HepG2 (cell line): ENCODE data around the gene EIF1AD. TPM values are rescaled to one million over a fixed set of nuclear protein-coding genes. Genes with fewer than 3 reads are reported as not detected.

Experiments used
- ADNP ChIP-seq: sonication (generic); formaldehyde crosslinking; IDR thresholded peaks from 2 replicates; pipeline ENCODE4 v1.4.0; 2020; ENCODE audit warnings: missing genetic modification reagents
- CBX2 ChIP-seq, 2 experiments: fragments of 200-600 bp in 1 of 2; sonication (generic); formaldehyde crosslinking in 1 of 2; IDR thresholded peaks; 2 replicates each; pipeline versions ENCODE4 v1.7.0 to v1.8.1; 2018 to 2022; ENCODE audit warnings: low read depth in 2 of 2, low read length in 1 of 2, mild to moderate bottlenecking in 1 of 2, missing genetic modification reagents in 1 of 2
- FOSL2 ChIP-seq: sonication (generic); formaldehyde crosslinking; IDR thresholded peaks from 2 replicates; pipeline ENCODE4 v1.4.0; 2020; ENCODE audit warnings: missing genetic modification reagents
- GZF1 ChIP-seq: sonication (generic); formaldehyde crosslinking; IDR thresholded peaks from 2 replicates; pipeline ENCODE4 v1.5.1; 2020; ENCODE audit warnings: mild to moderate bottlenecking, missing genetic modification reagents
- HIVEP1 ChIP-seq: sonication (generic); formaldehyde crosslinking; IDR thresholded peaks from 2 replicates; pipeline ENCODE4 v1.4.0; 2020; ENCODE audit warnings: mild to moderate bottlenecking, missing genetic modification reagents
- PAX8 ChIP-seq: sonication (generic); formaldehyde crosslinking; IDR thresholded peaks from 2 replicates; pipeline ENCODE4 v1.8.0; 2022; ENCODE audit warnings: mild to moderate bottlenecking, missing genetic modification reagents, borderline replicate concordance
- PCBP1 ChIP-seq: fragments of 200-400 bp; formaldehyde crosslinking; IDR thresholded peaks from 2 replicates; pipeline ENCODE4 v1.6.1; 2017; ENCODE audit warnings: mild to moderate bottlenecking, low read depth, low read length, borderline replicate concordance
- PHF8 ChIP-seq: sonication (generic); formaldehyde crosslinking; IDR thresholded peaks from 2 replicates; pipeline ENCODE4 v1.5.0; 2020; ENCODE audit warnings: missing genetic modification reagents
- SNAPC2 ChIP-seq: sonication (generic); formaldehyde crosslinking; IDR thresholded peaks from 2 replicates; pipeline ENCODE4 v1.8.1; 2022; ENCODE audit warnings: mild to moderate bottlenecking, missing genetic modification reagents
- SP2 ChIP-seq: sonication (generic); formaldehyde crosslinking; IDR thresholded peaks from 2 replicates; pipeline ENCODE4 v1.5.1; 2020; ENCODE audit warnings: mild to moderate bottlenecking, missing genetic modification reagents
- SRSF9 ChIP-seq: fragments of 200-400 bp; formaldehyde crosslinking; IDR thresholded peaks from 2 replicates; pipeline ENCODE4 v1.6.1; 2018; ENCODE audit warnings: borderline replicate concordance, mild to moderate bottlenecking, low read depth, low read length; ENCODE audit not compliant: insufficient read depth, poor library complexity, severe bottlenecking
- STAG1 ChIP-seq: sonication (generic); formaldehyde crosslinking; IDR thresholded peaks from 2 replicates; pipeline ENCODE4 v1.4.0; 2020; ENCODE audit warnings: missing genetic modification reagents
- XRCC5 ChIP-seq: fragments of 200-400 bp; formaldehyde crosslinking; optimal IDR thresholded peaks from 2 replicates; pipeline ENCODE3; 2017; ENCODE audit warnings: mild to moderate bottlenecking, low read length
- ZNF138 ChIP-seq: sonication (generic); formaldehyde crosslinking; IDR thresholded peaks from 2 replicates; pipeline ENCODE4 v1.5.0; 2020; ENCODE audit warnings: mild to moderate bottlenecking, low read depth, missing genetic modification reagents
- ZNF614 ChIP-seq: IDR thresholded peaks from 2 replicates; pipeline ENCODE4 v1.6.1; 2018; ENCODE audit warnings: missing biosample characterization, missing genetic modification reagents, inconsistent platforms, borderline replicate concordance
- ZNF790 ChIP-seq: sonication (generic); formaldehyde crosslinking; IDR thresholded peaks from 2 replicates; pipeline ENCODE4 v1.8.0; 2022; ENCODE audit warnings: missing genetic modification reagents, mild to moderate bottlenecking, borderline replicate concordance
- ZNF891 ChIP-seq: sonication (generic); formaldehyde crosslinking; IDR thresholded peaks from 2 replicates; pipeline ENCODE4 v1.5.0; 2020; ENCODE audit warnings: mild to moderate bottlenecking, missing genetic modification reagents
- ZSCAN22 ChIP-seq: sonication (generic); formaldehyde crosslinking; IDR thresholded peaks from 2 replicates; pipeline ENCODE4 v1.4.0; 2020; ENCODE audit warnings: mild to moderate bottlenecking, missing genetic modification reagents
- polyA plus RNA-seq, 8 experiments: library from polyadenylated mRNA; depleted of rRNA in 3 of 8; stranded (reverse) in 7 of 8; unstranded in 1 of 8; fragments of >200 nt; fragmentation: Illumina TruSeq in 4 of 8; extraction: Trizol in 4 of 8; gene quantifications; 2 replicates each; pipeline versions ENCODE4 v1.2.1 to v1.2.3, GENCODE V29; 2011 to 2016; ENCODE audit warnings: low read depth in 4 of 8, missing spikeins in 1 of 8, mixed read lengths in 1 of 8; ENCODE audit not compliant: insufficient read depth in 1 of 8
- total RNA-seq, 5 experiments: library from RNA; depleted of rRNA; stranded (reverse); fragments of >200 nt; fragmentation: Illumina TruSeq; extraction: Trizol; gene quantifications; 2 replicates each; pipeline ENCODE4 v1.2.3, GENCODE V29; 2016; ENCODE audit warnings: low read depth in 1 of 5
- TF ChIP-seq, protein P1 (sequence below): sonication (generic); formaldehyde crosslinking; IDR thresholded peaks from 2 replicates; pipeline ENCODE4 v1.5.0; 2020; ENCODE audit warnings: missing genetic modification reagents
- TF ChIP-seq, protein P2 (sequence below): sonication (generic); formaldehyde crosslinking; IDR thresholded peaks from 2 replicates; pipeline ENCODE4 v1.4.0; 2020; ENCODE audit warnings: missing genetic modification reagents, mild to moderate bottlenecking, borderline replicate concordance
- TF ChIP-seq, protein P3 (sequence below): sonication (generic); formaldehyde crosslinking; IDR thresholded peaks from 2 replicates; pipeline ENCODE4 v1.9.0; 2022; ENCODE audit warnings: low read depth, missing genetic modification reagents
- TF ChIP-seq, protein P4 (sequence below): fragments of 450-650 bp; IDR thresholded peaks from 2 replicates; pipeline ENCODE4 v1.6.1; 2017
- TF ChIP-seq, protein P5 (sequence below): sonication (generic); formaldehyde crosslinking; IDR thresholded peaks from 2 replicates; pipeline ENCODE4 v1.5.1; 2020; ENCODE audit warnings: missing genetic modification reagents, mild to moderate bottlenecking, borderline replicate concordance

Gene EIF1AD
- total and polyA plus RNA-seq, 2 of the 13 experiments (the other 11 are each of a cell fraction or from before 2014, with no cell fraction given): 18.2 to 30.8 TPM

DNA sequence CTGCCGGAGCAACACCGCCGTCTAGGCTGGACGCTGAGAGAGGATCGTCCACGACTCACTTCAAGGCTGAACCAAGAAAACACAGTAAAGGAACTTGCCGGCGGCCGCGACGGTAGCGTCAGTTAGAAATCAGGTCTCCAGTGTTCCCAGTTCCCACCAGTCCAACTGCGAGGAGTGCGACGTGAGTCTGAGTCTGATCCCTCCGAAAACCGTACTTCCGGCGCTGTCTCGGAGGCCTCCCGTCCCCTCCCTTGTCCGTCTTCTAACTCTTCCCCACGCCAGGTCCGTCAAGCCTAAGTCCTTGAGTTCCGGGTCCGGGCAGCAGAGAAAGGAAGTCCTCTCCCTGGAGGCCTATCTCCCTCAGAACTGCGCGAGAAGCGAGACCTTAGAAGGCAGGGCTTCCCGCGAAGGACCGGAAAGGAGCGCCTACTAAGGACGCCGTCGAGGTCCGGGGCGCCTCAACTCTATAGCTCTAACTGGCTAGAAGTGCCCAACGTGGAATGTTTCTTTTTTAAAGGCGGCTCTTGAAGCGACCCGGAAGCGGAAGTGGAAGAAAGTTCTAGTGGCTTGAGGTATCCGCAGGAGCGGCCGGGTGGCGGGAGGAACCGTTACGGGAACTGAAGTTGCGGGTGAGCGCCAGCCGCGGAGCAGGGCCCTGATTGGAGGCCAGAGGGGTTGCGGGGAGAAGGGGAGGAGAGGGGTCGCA, at the start of gene EIF1AD, which contains the start of gene BANF1 (continued):
- TF ChIP-seq, protein P1, sequence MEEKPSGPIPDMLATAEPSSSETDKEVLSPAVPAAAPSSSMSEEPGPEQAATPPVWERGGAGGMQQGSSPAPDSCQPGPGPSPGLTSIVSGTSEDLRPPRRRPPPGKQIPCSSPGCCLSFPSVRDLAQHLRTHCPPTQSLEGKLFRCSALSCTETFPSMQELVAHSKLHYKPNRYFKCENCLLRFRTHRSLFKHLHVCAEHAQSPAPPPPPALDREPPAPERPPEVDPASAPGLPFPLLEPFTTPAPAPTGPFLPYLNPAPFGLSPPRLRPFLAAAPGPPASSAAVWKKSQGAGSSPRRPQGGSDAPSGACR (CRISPR knock-in tag): peak; percentile 85; the same call in 1 of the 2 replicates
- TF ChIP-seq SP2 (peak; percentile 76), GZF1 (CRISPR knock-in tag) (no peak), HIVEP1 (CRISPR knock-in tag) (peak; percentile 87), CBX2 (IDR thresholded peaks at IDR 0.05; ENCODE audit: low read depth, low read length) (no peak), CBX2 (CRISPR knock-in tag; IDR thresholded peaks at IDR 0.05; ENCODE audit: low read depth) (no peak), ZSCAN22 (CRISPR knock-in tag) (no peak), PHF8 (CRISPR knock-in tag) (peak; percentile 93), STAG1 (CRISPR knock-in tag) (no peak), ZNF891 (CRISPR knock-in tag) (no peak; the same call in 1 of the 2 replicates), ADNP (no peak), SNAPC2 (CRISPR knock-in tag) (no peak; the same call in 1 of the 2 replicates), SRSF9 (no peak), PAX8 (CRISPR knock-in tag) (0 out of 2 replicates have a peak, but pooled peaks have one; percentile 40), ZNF614 (peak; percentile 97), PCBP1 (no peak), FOSL2 (CRISPR knock-in tag) (peak; percentile 71), XRCC5 (peak; percentile 99), ZNF790 (CRISPR knock-in tag) (peak; percentile 50; the same call in 1 of the 2 replicates), ZNF138 (peak; percentile 27; the same call in 1 of the 2 replicates)
- TF ChIP-seq, protein P2, sequence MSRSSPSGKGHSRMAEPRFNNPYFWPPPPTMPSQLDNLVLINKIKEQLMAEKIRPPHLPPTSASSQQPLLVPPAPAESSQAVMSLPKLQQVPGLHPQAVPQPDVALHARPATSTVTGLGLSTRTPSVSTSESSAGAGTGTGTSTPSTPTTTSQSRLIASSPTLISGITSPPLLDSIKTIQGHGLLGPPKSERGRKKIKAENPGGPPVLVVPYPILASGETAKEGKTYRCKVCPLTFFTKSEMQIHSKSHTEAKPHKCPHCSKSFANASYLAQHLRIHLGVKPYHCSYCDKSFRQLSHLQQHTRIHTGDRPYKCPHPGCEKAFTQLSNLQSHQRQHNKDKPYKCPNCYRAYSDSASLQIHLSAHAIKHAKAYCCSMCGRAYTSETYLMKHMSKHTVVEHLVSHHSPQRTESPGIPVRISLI (CRISPR knock-in tag): peak; percentile 84
- TF ChIP-seq, protein P3, sequence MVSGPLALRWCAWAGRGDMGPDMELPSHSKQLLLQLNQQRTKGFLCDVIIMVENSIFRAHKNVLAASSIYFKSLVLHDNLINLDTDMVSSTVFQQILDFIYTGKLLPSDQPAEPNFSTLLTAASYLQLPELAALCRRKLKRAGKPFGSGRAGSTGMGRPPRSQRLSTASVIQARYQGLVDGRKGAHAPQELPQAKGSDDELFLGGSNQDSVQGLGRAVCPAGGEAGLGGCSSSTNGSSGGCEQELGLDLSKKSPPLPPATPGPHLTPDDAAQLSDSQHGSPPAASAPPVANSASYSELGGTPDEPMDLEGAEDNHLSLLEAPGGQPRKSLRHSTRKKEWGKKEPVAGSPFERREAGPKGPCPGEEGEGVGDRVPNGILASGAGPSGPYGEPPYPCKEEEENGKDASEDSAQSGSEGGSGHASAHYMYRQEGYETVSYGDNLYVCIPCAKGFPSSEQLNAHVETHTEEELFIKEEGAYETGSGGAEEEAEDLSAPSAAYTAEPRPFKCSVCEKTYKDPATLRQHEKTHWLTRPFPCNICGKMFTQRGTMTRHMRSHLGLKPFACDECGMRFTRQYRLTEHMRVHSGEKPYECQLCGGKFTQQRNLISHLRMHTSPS (CRISPR knock-in tag): peak; percentile 45; the same call in 1 of the 2 replicates
- TF ChIP-seq, protein P4, sequence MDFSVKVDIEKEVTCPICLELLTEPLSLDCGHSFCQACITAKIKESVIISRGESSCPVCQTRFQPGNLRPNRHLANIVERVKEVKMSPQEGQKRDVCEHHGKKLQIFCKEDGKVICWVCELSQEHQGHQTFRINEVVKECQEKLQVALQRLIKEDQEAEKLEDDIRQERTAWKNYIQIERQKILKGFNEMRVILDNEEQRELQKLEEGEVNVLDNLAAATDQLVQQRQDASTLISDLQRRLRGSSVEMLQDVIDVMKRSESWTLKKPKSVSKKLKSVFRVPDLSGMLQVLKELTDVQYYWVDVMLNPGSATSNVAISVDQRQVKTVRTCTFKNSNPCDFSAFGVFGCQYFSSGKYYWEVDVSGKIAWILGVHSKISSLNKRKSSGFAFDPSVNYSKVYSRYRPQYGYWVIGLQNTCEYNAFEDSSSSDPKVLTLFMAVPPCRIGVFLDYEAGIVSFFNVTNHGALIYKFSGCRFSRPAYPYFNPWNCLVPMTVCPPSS: no peak
- TF ChIP-seq, protein P5, sequence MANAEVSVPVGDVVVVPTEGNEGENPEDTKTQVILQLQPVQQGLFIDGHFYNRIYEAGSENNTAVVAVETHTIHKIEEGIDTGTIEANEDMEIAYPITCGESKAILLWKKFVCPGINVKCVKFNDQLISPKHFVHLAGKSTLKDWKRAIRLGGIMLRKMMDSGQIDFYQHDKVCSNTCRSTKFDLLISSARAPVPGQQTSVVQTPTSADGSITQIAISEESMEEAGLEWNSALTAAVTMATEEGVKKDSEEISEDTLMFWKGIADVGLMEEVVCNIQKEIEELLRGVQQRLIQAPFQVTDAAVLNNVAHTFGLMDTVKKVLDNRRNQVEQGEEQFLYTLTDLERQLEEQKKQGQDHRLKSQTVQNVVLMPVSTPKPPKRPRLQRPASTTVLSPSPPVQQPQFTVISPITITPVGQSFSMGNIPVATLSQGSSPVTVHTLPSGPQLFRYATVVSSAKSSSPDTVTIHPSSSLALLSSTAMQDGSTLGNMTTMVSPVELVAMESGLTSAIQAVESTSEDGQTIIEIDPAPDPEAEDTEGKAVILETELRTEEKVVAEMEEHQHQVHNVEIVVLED: peak; percentile 90
